ENCODE results near the gene GBF1.

GBF1 gene

DNA sequence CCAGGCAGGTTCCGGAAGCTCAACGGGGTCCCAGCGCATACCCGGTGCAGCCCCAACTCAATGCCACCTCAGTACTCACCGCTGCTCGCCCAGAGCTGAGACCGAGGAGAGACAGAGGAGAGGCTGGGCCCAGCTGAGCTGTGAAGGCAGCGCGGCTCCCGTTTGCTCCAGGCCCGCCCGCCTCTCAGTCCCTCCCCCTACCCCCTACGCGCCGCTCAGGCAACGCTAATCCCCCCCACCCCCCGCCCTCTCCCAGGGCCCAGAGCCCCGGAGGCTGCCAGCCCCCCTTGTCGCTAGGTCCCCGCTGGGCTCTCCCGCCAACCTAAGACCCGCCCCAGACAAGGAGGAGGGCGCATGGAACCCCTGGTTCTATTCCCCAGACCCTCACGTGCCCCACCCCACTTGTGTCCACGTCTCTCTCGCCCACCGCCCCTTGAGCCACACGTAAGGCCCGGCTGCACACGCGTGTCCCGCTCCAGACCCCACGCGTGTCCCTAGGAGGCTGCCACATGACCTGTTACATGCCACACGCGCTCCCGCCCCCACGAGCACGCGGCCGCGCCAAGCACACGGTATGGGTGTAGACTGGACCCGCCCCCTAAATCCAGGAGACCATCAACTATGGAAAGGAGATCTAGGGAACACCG is 173.4 kb downstream of the GBF1 start, which contains the start of gene PSD:
Gene PSD, minus strand, starts transcription at position 164 of the 647 bp plus-strand sequence. CDS start 1,747 bp downstream, outside the sequence.
- Histone ChIP-seq H2AK5ac (ENCODE audit: low read depth, low read length) (peak within 1 kb of the TSS; percentile 72), H3K9me3 (replicated peaks in 1 of 2; ENCODE audit: control insufficient read depth in 2 of 2, insufficient read depth in 1 of 2, low read depth in 1 of 2, low read length in 2 of 2) (no peaks in the 10 kb centered on the region), H3K4me3 (ENCODE audit: low read length in 2 of 2) (peak within 1 kb of the TSS; percentile 81 to 87), H3K27me3 (ENCODE audit: control insufficient read depth in 3 of 3, insufficient read depth in 3 of 3, low read depth in 1 of 3, low read length in 3 of 3) (peaks cover 0 to 15% (median 0%) of the 10 kb centered on the region in 3 experiments), H2BK5ac (ENCODE audit: low read length) (no peak within 1 kb of the TSS), H4K8ac (ENCODE audit: low read depth, low read length) (no peak within 1 kb of the TSS), H2BK12ac (ENCODE audit: low read length) (no peak within 1 kb of the TSS), H3K4me2 (ENCODE audit: insufficient read depth, low read length, poor library complexity, severe bottlenecking) (peak within 1 kb of the TSS; percentile 100), H3K4ac (ENCODE audit: low read length) (no peak within 1 kb of the TSS), H3K4me1 (ENCODE audit: control insufficient read depth in 2 of 2, insufficient read depth in 1 of 2, low read depth in 1 of 2, low read length in 2 of 2) (peaks cover 30 to 32% of the 10 kb centered on the region in 2 donors), H3K14ac (ENCODE audit: low read length) (no peak within 1 kb of the TSS), H2BK120ac (ENCODE audit: low read depth, low read length) (no peak within 1 kb of the TSS), H3K9ac (ENCODE audit: low read depth, low read length, poor library complexity) (peak within 1 kb of the TSS; percentile 27), H3K23ac (ENCODE audit: low read depth, low read length, poor library complexity) (no peak within 1 kb of the TSS), H2BK15ac (ENCODE audit: low read length) (peak within 1 kb of the TSS; percentile 45), H4K91ac (ENCODE audit: low read depth, low read length, poor library complexity) (no peak within 1 kb of the TSS), H3K18ac (ENCODE audit: low read length) (peak within 1 kb of the TSS; percentile 84), H3K36me3 (replicated peaks in 1 of 2; ENCODE audit: control insufficient read depth in 2 of 2, insufficient read depth in 2 of 2, low read length in 2 of 2) (peaks cover 6 to 22% of the 10 kb centered on the region in 2 donors), H3K79me1 (ENCODE audit: low read depth, low read length) (no peaks in the 10 kb centered on the region), H2AFZ (ENCODE audit: low read length) (peak within 1 kb of the TSS; percentile 98), H3K27ac (replicated peaks; ENCODE audit: low read length) (no peak within 1 kb of the TSS)
- WGBS, 2 donors (ENCODE audit: extremely low coverage in 2 of 2, insufficient read length in 2 of 2, insufficient replicate concordance in 1 of 2): no CpG with 5 or more reads among the region's 45 CpGs
- no peak for DNase-seq (ENCODE audit: low spot score)

DNA sequence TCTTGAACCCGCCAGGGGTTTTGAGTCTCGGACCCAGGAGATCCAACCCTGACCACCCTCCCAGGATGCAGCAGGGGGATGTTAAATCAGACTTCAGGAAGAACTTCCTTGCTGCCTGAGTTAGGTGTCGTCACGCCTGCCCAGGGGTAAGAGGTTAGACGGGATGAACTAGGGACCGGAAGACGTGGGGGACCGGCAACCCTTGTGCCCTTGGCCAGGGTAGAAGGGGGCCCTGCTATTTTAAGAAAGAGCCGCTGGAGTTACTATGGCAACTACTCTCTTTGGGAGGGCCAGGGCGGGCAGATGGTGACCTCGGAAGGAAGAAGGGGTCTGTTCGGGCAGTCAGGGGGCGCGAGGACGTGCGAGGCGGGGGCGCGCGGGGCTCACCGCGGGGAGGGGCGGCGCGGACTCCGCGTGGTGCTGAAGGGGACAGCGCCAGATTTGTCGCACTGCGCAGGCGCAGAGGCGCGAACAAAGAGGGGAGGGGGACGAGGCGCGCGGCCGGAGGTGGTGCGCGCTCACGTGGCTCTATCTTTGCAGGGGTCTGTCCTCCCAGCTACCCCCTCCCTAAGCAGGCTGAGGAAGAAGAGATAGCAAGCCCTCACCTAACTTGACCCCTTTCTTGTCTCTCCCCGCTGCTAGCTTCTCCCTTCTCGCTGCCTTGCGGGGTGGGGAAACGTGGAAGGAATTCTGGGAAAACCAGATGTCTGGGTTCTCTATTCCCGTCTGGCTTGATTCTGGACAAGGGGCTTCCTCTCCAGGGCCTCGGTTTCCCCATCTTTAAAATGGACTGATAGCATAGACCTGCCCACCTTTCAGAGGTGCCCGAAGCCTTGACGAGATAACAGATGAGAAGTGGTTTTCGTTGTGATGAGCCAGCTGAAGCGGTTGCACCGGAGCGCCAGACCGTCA is 174.2 kb downstream of the GBF1 start:
- H3K9me3 ChIP-seq (replicated peaks in 1 of 2; ENCODE audit: control insufficient read depth in 2 of 2, insufficient read depth in 1 of 2, low read depth in 1 of 2, low read length in 2 of 2): no peaks in the 10 kb centered on the region
- peak overlapping the region; percentile 85 for H3K9ac ChIP-seq (ENCODE audit: low read depth, low read length, poor library complexity)
- no peak overlapping the region for H2BK12ac ChIP-seq (ENCODE audit: low read length)
- H2AK5ac ChIP-seq (ENCODE audit: low read depth, low read length): no peak overlapping the region
- no peak overlapping the region for H2BK120ac ChIP-seq (ENCODE audit: low read depth, low read length)
- H3K4me2 ChIP-seq (ENCODE audit: insufficient read depth, low read length, poor library complexity, severe bottlenecking): peak overlapping the region; percentile 100
- peak overlapping the region; percentile 86 for H3K14ac ChIP-seq (ENCODE audit: low read length)
- WGBS, 2 donors (ENCODE audit: extremely low coverage in 2 of 2, insufficient read length in 2 of 2, insufficient replicate concordance in 1 of 2): no CpG with 5 or more reads among the region's 54 CpGs
- H3K4ac ChIP-seq (ENCODE audit: low read length): no peak overlapping the region
- H3K27ac ChIP-seq (replicated peaks; ENCODE audit: low read length): no peak overlapping the region
- peak overlapping the region; percentile 11 for H2BK15ac ChIP-seq (ENCODE audit: low read length)
- H3K18ac ChIP-seq (ENCODE audit: low read length): peak overlapping the region; percentile 93
- peak overlapping the region; percentile 1 for H2BK5ac ChIP-seq (ENCODE audit: low read length)
- H3K79me1 ChIP-seq (ENCODE audit: low read depth, low read length): no peaks in the 10 kb centered on the region
- H3K36me3 ChIP-seq (replicated peaks in 1 of 2; ENCODE audit: control insufficient read depth in 2 of 2, insufficient read depth in 2 of 2, low read length in 2 of 2): peaks cover 11 to 29% of the 10 kb centered on the region in 2 donors
- peak; percentile 87 for DNase-seq (ENCODE audit: low spot score)
- no peak overlapping the region for H4K91ac ChIP-seq (ENCODE audit: low read depth, low read length, poor library complexity)
- H3K27me3 ChIP-seq (ENCODE audit: control insufficient read depth in 3 of 3, insufficient read depth in 3 of 3, low read depth in 1 of 3, low read length in 3 of 3): peaks cover 0 to 15% (median 0%) of the 10 kb centered on the region in 3 experiments
- H3K4me1 ChIP-seq (ENCODE audit: control insufficient read depth in 2 of 2, insufficient read depth in 1 of 2, low read depth in 1 of 2, low read length in 2 of 2): peaks cover 24 to 25% of the 10 kb centered on the region in 2 donors
- peak overlapping the region; percentile 19 for H3K23ac ChIP-seq (ENCODE audit: low read depth, low read length, poor library complexity)
- no peak overlapping the region for H4K8ac ChIP-seq (ENCODE audit: low read depth, low read length)
- peak overlapping the region; percentile 81 to 87 for H3K4me3 ChIP-seq (ENCODE audit: low read length in 2 of 2)
- H2AFZ ChIP-seq (ENCODE audit: low read length): peak overlapping the region; percentile 98

DNA sequence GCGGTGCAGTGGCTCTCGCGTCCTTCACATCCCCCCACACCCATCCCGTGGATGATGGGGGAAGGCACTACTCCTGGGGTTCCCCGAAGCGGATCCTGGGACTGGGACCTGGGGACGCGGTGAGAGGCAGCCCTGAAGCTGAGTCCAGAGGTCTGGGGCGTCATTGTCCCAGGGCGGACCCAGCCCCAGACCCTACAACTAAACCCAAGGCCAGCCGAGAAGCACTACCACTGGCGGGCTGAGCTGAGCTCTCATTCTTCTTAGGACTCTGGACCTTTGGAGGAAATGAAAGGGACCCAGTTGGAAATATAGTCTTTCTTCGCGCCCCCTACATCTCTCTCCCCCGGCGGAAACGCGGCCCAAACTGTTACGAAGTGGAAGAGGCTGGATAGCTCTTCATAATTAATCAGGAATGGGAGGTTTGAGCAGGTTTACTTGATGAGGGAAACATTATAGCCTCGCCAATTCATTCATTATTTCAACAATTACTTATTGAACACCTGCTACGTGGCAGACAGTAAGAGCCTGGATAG is 174.9 kb downstream of the GBF1 start:
- peak overlapping the region; percentile 93 for H3K18ac ChIP-seq (ENCODE audit: low read length)
- peak overlapping the region; percentile 85 for H3K9ac ChIP-seq (ENCODE audit: low read depth, low read length, poor library complexity)
- peak overlapping the region; percentile 81 to 87 for H3K4me3 ChIP-seq (ENCODE audit: low read length in 2 of 2)
- H2AK5ac ChIP-seq (ENCODE audit: low read depth, low read length): no peak overlapping the region
- no peak for DNase-seq (ENCODE audit: low spot score)
- peak overlapping the region; percentile 19 for H3K23ac ChIP-seq (ENCODE audit: low read depth, low read length, poor library complexity)
- H3K27me3 ChIP-seq (ENCODE audit: control insufficient read depth in 3 of 3, insufficient read depth in 3 of 3, low read depth in 1 of 3, low read length in 3 of 3): peaks cover 0 to 15% (median 0%) of the 10 kb centered on the region in 3 experiments
- H2BK5ac ChIP-seq (ENCODE audit: low read length): peak overlapping the region; percentile 33
- H3K14ac ChIP-seq (ENCODE audit: low read length): peak overlapping the region; percentile 86
- H3K9me3 ChIP-seq (replicated peaks in 1 of 2; ENCODE audit: control insufficient read depth in 2 of 2, insufficient read depth in 1 of 2, low read depth in 1 of 2, low read length in 2 of 2): no peaks in the 10 kb centered on the region
- no peak overlapping the region for H2BK120ac ChIP-seq (ENCODE audit: low read depth, low read length)
- H4K8ac ChIP-seq (ENCODE audit: low read depth, low read length): no peak overlapping the region
- H3K79me1 ChIP-seq (ENCODE audit: low read depth, low read length): no peaks in the 10 kb centered on the region
- no peak overlapping the region for H2BK12ac ChIP-seq (ENCODE audit: low read length)
- peak overlapping the region; percentile 98 for H2AFZ ChIP-seq (ENCODE audit: low read length)
- no peak overlapping the region for H4K91ac ChIP-seq (ENCODE audit: low read depth, low read length, poor library complexity)
- peak overlapping the region; percentile 100 for H3K4me2 ChIP-seq (ENCODE audit: insufficient read depth, low read length, poor library complexity, severe bottlenecking)
- peaks cover 11 to 30% of the 10 kb centered on the region in 2 donors for H3K36me3 ChIP-seq (replicated peaks in 1 of 2; ENCODE audit: control insufficient read depth in 2 of 2, insufficient read depth in 2 of 2, low read length in 2 of 2)
- no peak overlapping the region for H3K4ac ChIP-seq (ENCODE audit: low read length)
- H3K4me1 ChIP-seq (ENCODE audit: control insufficient read depth in 2 of 2, insufficient read depth in 1 of 2, low read depth in 1 of 2, low read length in 2 of 2): peaks cover 17 to 23% of the 10 kb centered on the region in 2 donors
- H3K27ac ChIP-seq (replicated peaks; ENCODE audit: low read length): peak overlapping the region; percentile 93
- WGBS, 2 donors (ENCODE audit: extremely low coverage in 2 of 2, insufficient read length in 2 of 2, insufficient replicate concordance in 1 of 2): no CpG with 5 or more reads among the region's 21 CpGs
- peak overlapping the region; percentile 10 for H2BK15ac ChIP-seq (ENCODE audit: low read length)
